Ascending aorta (tissue), 2 donors: ENCODE data around the gene GNAQ. TPM values are rescaled to one million over a fixed set of nuclear protein-coding genes. Genes with fewer than 3 reads are reported as not detected.

Experiments
- DNase-seq, 2 donors: peaks; one replicate each; pipeline ENCODE4 v3.0.0-alpha.2; 2019; ENCODE audit warnings: low spot score in 2 of 2
- H3K27ac ChIP-seq, 2 donors: fragments of 200-600 bp; sonication (generic); one replicate each; pipeline ENCODE4 v1.5.1; 2016 to 2017; ENCODE audit warnings: mild to moderate bottlenecking in 1 of 2
- H3K27me3 ChIP-seq: fragments of 200-600 bp; sonication (generic); one replicate; pipeline ENCODE4 v1.5.1; 2017
- H3K36me3 ChIP-seq, 2 donors: fragments of 200-600 bp; sonication (generic); one replicate each; pipeline ENCODE4 v1.5.1; 2016
- H3K4me1 ChIP-seq, 2 donors: fragments of 200-600 bp; sonication (generic); one replicate each; pipeline ENCODE4 v1.5.1; 2016 to 2017; ENCODE audit warnings: mild to moderate bottlenecking in 1 of 2
- H3K4me3 ChIP-seq, 2 donors: fragments of 200-600 bp; sonication (generic); one replicate each; pipeline ENCODE4 v1.5.1; 2016 to 2017; ENCODE audit warnings: mild to moderate bottlenecking in 1 of 2
- H3K9me3 ChIP-seq, 2 donors: fragments of 200-600 bp; sonication (generic); one replicate each; pipeline ENCODE4 v1.5.1; 2016
- intact Hi-C: fragments of 100-400 bp; cut with DNase I; formaldehyde crosslinking; loops from one replicate; pipeline ENCODE4 v1.15.1; 2023
- total RNA-seq: library from RNA; depleted of rRNA; stranded (reverse); fragments of >200 nt; gene quantifications from one replicate; pipeline ENCODE4 v1.1.0, GENCODE V29; 2016
- TF ChIP-seq, protein P1 (sequence below), 3 experiments: fragments of 200-600 bp in 2 of 3; fragments of 450-650 bp in 1 of 3; sonication (generic) in 2 of 3; IDR thresholded peaks; one replicate each; pipeline ENCODE4 v1.5.1; 2016 to 2019; ENCODE audit warnings: antibody characterized with exemption in 3 of 3, mild to moderate bottlenecking in 1 of 3, moderate library complexity in 1 of 3

GNAQ gene
- total RNA-seq, 1 donor from 2014 or later: 29.2 TPM

DNA sequence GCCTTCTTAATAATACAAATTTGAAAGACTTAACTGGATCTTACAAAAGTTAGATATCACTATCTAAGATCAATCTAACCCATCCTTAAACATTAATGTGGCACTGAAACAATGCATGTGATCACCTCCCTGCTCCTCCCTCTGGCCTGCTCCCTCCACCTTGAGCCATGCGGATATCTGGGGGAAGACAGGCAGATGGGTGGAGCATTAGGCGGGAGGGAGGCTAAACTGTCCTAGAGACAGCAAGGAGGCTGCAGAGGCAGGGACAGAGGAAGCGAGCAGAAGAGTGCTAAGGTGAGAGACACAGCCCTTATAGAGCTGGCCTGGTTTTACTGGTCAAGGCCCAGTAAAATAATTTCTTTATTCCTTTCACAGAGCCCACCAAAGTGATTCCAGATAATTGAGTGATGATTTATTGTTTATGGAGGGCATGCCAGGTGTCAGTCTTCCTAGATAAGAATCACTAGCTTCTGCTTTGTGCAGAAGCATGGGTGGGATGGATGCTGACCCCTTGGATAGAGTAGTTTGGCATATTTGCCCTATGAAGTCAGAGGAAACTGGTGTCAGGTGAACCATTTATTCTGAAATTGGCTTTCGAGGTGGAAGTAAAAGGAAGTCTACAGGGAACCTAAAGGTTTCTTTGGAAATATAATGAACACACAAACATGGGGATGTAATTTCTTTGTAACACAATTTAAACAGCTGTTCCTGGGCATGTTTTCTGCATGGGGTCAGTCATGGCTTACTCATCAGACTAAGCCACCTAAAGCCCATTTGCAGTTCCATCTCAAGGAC is 188.3 kb downstream of the GNAQ start:
- Histone ChIP-seq H3K27ac (no peak overlapping the region), H3K4me1 (peaks cover 13 to 45% of the 10 kb centered on the region in 2 donors), H3K36me3 (no peaks in the 10 kb centered on the region), H3K27me3 (no peaks in the 10 kb centered on the region), H3K9me3 (no peaks in the 10 kb centered on the region), H3K4me3 (no peak overlapping the region)
- intact Hi-C loops: loop anchor here (10.0 kb wide), 1 partner anchor 1448 kb away; the partner anchor contains the start of gene RFK
- TF ChIP-seq, protein P1, sequence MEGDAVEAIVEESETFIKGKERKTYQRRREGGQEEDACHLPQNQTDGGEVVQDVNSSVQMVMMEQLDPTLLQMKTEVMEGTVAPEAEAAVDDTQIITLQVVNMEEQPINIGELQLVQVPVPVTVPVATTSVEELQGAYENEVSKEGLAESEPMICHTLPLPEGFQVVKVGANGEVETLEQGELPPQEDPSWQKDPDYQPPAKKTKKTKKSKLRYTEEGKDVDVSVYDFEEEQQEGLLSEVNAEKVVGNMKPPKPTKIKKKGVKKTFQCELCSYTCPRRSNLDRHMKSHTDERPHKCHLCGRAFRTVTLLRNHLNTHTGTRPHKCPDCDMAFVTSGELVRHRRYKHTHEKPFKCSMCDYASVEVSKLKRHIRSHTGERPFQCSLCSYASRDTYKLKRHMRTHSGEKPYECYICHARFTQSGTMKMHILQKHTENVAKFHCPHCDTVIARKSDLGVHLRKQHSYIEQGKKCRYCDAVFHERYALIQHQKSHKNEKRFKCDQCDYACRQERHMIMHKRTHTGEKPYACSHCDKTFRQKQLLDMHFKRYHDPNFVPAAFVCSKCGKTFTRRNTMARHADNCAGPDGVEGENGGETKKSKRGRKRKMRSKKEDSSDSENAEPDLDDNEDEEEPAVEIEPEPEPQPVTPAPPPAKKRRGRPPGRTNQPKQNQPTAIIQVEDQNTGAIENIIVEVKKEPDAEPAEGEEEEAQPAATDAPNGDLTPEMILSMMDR (IDR thresholded peaks at IDR 0.05): no peak
- DNase-seq: no peak

DNA sequence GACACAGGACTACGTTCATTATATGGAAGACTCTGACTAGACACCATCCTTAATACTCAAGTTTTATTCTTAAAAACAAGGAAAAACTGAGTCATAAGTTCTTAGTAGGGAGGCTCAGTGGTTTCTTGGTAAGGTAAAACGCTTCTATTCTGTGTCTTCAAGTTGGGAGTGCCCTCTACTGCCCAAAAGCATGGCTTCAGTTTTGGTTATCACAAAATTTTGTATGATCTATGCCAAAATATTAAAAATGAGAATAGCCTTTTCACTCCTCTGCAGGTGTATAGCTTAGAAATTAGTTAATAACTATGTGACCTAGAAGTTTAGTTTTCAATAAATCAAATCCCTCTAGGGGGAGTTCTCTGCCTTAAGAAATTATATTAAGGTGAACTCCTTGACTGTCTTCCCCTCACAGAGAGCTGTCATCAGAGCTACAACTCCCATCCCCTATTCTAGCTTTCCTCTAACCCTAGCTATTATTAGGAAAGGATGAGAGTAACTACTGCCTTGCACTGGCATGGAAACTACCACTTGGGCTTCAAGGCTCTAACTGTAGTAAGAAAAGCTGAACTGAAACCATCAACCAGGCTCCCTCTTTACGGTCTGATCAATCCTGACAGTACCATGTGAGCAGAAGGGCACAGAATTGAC is 189.7 kb downstream of the GNAQ start:
- Histone ChIP-seq H3K27me3 (no peaks in the 10 kb centered on the region), H3K9me3 (no peaks in the 10 kb centered on the region), H3K36me3 (no peaks in the 10 kb centered on the region), H3K4me3 (no peak overlapping the region), H3K4me1 (peaks cover 3 to 33% of the 10 kb centered on the region in 2 donors), H3K27ac (peak overlapping the region in 1 of 2 donors; percentile 20)
- intact Hi-C loops: loop anchor here (10.0 kb wide), 1 partner anchor 1447 kb away; the partner anchor contains the start of gene RFK
- DNase-seq: no peak
- TF ChIP-seq, protein P1 (IDR thresholded peaks at IDR 0.05): peak in 2 of 3 experiments; percentile 30 to 45

DNA sequence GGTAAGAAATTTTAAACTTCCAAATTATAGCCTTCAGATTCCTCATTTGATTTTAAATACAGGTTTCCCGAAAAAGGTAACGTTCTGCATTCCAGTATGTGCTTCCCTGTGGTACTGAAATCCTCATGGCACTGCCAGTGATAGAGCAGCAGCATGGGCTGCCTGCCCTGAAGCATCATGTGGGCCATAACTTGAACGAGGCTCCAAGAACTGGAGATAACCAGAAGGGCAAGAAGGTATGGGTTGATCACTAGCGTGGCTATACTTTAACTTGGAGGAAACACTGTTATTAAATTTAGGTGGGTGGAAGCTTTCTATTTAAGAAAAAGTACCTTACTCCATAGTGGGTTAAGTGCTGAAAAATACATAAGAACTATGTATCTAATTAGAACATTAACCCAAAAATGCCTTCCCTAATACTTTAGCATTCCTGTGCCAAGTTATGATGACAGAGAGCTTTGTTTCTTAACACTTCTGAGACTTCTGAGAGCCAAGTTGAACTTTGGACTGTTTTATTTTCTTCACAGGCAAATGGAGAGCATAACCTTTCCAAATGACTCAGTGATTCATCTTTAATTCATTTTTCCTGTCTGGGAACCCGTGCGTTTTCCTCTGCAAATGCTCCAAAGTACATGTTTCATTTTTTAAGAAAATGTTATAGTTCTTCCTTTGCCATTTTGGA is 192.0 kb downstream of the GNAQ start:
- no peak overlapping the region for H3K4me3 ChIP-seq
- no peak for DNase-seq
- no peaks in the 10 kb centered on the region for H3K9me3 ChIP-seq
- intact Hi-C loops: loop anchor here (10.0 kb wide), 1 partner anchor 1445 kb away; the partner anchor contains the start of gene RFK
- H3K36me3 ChIP-seq: no peaks in the 10 kb centered on the region
- H3K27me3 ChIP-seq: no peaks in the 10 kb centered on the region
- H3K27ac ChIP-seq: peak overlapping the region; percentile 64 to 72
- H3K4me1 ChIP-seq: peaks cover 3 to 26% of the 10 kb centered on the region in 2 donors
- TF ChIP-seq, protein P1 (IDR thresholded peaks at IDR 0.05): no peak

DNA sequence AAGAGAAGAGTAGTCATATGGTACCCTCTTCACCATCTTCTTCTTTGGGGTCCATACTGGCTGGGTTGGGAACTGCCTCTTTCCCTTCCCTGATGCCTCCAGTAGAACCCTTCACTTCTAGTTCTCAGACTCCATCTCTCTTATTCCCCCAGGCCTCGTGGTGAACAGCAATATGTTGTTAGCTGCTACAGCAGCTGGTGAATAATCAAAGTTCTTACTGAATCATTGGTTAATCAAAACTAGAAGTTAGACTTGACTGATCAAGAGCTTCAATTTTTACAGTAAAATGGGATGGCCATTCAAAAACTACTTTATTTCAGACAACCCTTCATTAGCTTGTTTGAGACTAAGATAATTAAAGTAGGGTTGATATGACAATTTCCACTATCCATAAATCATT is 192.6 kb downstream of the GNAQ start:
- TF ChIP-seq, protein P1 (IDR thresholded peaks at IDR 0.05): no peak
- Histone ChIP-seq H3K36me3 (no peaks in the 10 kb centered on the region), H3K27me3 (no peaks in the 10 kb centered on the region), H3K4me1 (peaks cover 3 to 26% of the 10 kb centered on the region in 2 donors), H3K27ac (peak overlapping the region; percentile 64 to 72), H3K4me3 (no peak overlapping the region), H3K9me3 (no peaks in the 10 kb centered on the region)
- DNase-seq: no peak
- intact Hi-C loops: no loop called here

DNA sequence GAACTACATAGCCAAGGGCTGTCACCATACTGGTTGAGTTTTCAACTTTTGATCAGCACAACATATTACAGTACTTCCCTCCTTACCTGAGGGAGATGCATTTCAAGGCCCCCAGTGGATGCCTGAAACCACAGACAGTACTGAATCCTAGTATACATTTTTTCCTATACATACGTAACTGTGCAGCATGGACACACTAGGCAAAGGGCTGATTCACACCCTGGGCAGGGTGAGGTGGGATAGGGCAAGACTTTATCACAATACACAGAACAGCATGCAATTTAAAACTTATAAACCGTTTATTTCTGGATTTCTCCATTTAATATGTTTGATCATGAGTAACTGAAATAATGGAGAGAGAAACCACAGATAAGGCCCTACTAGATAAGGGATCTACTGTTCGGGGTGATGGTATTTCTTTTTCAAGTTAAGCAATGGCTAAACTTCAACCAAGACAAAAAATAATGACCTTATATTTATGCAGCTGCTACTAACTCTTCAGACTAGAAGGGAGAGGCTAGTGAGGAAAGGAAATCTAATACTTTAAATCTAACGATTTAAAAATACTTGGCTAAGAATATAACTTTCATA is 196.6 kb downstream of the GNAQ start:
- no peak overlapping the region for H3K27ac ChIP-seq
- no peaks in the 10 kb centered on the region for H3K27me3 ChIP-seq
- no peak for DNase-seq
- intact Hi-C loops: no loop called here
- no peaks in the 10 kb centered on the region for H3K9me3 ChIP-seq
- TF ChIP-seq, protein P1 (IDR thresholded peaks at IDR 0.05): no peak
- no peaks in the 10 kb centered on the region for H3K36me3 ChIP-seq
- peaks cover 6 to 22% of the 10 kb centered on the region in 2 donors for H3K4me1 ChIP-seq
- no peak overlapping the region for H3K4me3 ChIP-seq
